ENCODE measurements around the gene TTC9B. TPM values are rescaled to one million over a fixed set of nuclear protein-coding genes. Genes with fewer than 3 reads are reported as not detected.

TTC9B gene
- total and polyA plus RNA-seq, 2 experiments from 2014 or later: not detected

- WGBS, 2 experiments (ENCODE audit: low coverage in 1 of 2, low lambda C conversion rate in 2 of 2, missing lambda C conversion rate in 2 of 2): 95 to 99% methylated on average over 19 to 21 of the region's 21 CpGs
- Histone ChIP-seq H3F3A (ENCODE audit: insufficient read depth) (no peaks in the 10 kb centered on the region), H3K27me3 (replicated peaks; ENCODE audit: insufficient read depth) (no peaks in the 10 kb centered on the region), H3K9ac (no peak overlapping the region), H3K4me2 (ENCODE audit: unreplicated experiment) (no peak overlapping the region), H3K79me2 (ENCODE audit: insufficient read depth) (no peaks in the 10 kb centered on the region), H3K36me3 (ENCODE audit: low read depth) (no peaks in the 10 kb centered on the region; the same call in 1 of the 2 replicates), H3K9me3 (ENCODE audit: low read depth) (no peaks in the 10 kb centered on the region), H4K20me1 (ENCODE audit: insufficient read depth) (no peaks in the 10 kb centered on the region; the same call in 1 of the 2 replicates), H3K4me3 (no peak overlapping the region), H3K9me2 (ENCODE audit: insufficient read depth) (no peaks in the 10 kb centered on the region), H3K4me1 (ENCODE audit: insufficient read depth) (no peaks in the 10 kb centered on the region), H3K27ac (no peak overlapping the region), H2AFZ (no peak overlapping the region)
- DNase-seq: no peak
- in situ Hi-C loops (cut with MboI): no loop called here
- TF ChIP-seq EZH2phosphoT487 (IDR thresholded peaks at IDR 0.05; ENCODE audit: insufficient read depth, low read depth) (no peak), EZH2 (IDR thresholded peaks at IDR 0.05; ENCODE audit: insufficient read depth, poor library complexity, severe bottlenecking) (no peak)
Measured at GRCh38 chr19:40205760-40206159, 12.4 kb downstream of the TTC9B start.

GRCh38 chr19:40204381-40204780, 13.8 kb downstream of the TTC9B start:
- Histone ChIP-seq H3K9me3 (ENCODE audit: low read depth) (no peaks in the 10 kb centered on the region), H4K20me1 (ENCODE audit: insufficient read depth) (no peaks in the 10 kb centered on the region; the same call in 1 of the 2 replicates), H3K27me3 (replicated peaks; ENCODE audit: insufficient read depth) (no peaks in the 10 kb centered on the region), H3F3A (ENCODE audit: insufficient read depth) (no peaks in the 10 kb centered on the region), H3K4me3 (no peak overlapping the region), H2AFZ (no peak overlapping the region), H3K9ac (no peak overlapping the region), H3K79me2 (ENCODE audit: insufficient read depth) (no peaks in the 10 kb centered on the region), H3K4me1 (ENCODE audit: insufficient read depth) (no peaks in the 10 kb centered on the region), H3K36me3 (ENCODE audit: low read depth) (no peaks in the 10 kb centered on the region), H3K9me2 (ENCODE audit: insufficient read depth) (no peaks in the 10 kb centered on the region), H3K27ac (no peak overlapping the region), H3K4me2 (ENCODE audit: unreplicated experiment) (no peak overlapping the region)
- TF ChIP-seq EZH2 (IDR thresholded peaks at IDR 0.05; ENCODE audit: insufficient read depth, poor library complexity, severe bottlenecking) (no peak), EZH2phosphoT487 (IDR thresholded peaks at IDR 0.05; ENCODE audit: insufficient read depth, low read depth) (no peak)
- WGBS, 2 experiments (ENCODE audit: low coverage in 1 of 2, low lambda C conversion rate in 2 of 2, missing lambda C conversion rate in 2 of 2): 93 to 97% methylated on average over 16 of the region's 16 CpGs
- in situ Hi-C loops (cut with MboI): no loop called here
- no peak for DNase-seq

- no peak for DNase-seq
Measured at GRCh38 chr19:40200341-40201099, 17.7 kb downstream of the TTC9B start.

GRCh38 chr19:40198272-40198990, 19.8 kb downstream of the TTC9B start:
- H3K4me3 ChIP-seq: no peak overlapping the region
- H3K79me2 ChIP-seq (ENCODE audit: insufficient read depth): no peaks in the 10 kb centered on the region
- H3K36me3 ChIP-seq (ENCODE audit: low read depth): no peaks in the 10 kb centered on the region
- H3K4me2 ChIP-seq (ENCODE audit: unreplicated experiment): no peak overlapping the region
- no peaks in the 10 kb centered on the region for H3K9me3 ChIP-seq (ENCODE audit: low read depth)
- no peak overlapping the region for H3K9ac ChIP-seq
- H3K27me3 ChIP-seq (replicated peaks; ENCODE audit: insufficient read depth): no peaks in the 10 kb centered on the region
- H3K9me2 ChIP-seq (ENCODE audit: insufficient read depth): no peaks in the 10 kb centered on the region
- no peak for TF ChIP-seq EZH2phosphoT487 (IDR thresholded peaks at IDR 0.05; ENCODE audit: insufficient read depth, low read depth)
- no peak for TF ChIP-seq EZH2 (IDR thresholded peaks at IDR 0.05; ENCODE audit: insufficient read depth, poor library complexity, severe bottlenecking)
- H4K20me1 ChIP-seq (ENCODE audit: insufficient read depth): no peaks in the 10 kb centered on the region
- no peak overlapping the region for H3K27ac ChIP-seq
- in situ Hi-C loops (cut with MboI): no loop called here
- DNase-seq: no peak
- 95 to 96% methylated on average over 26 to 29 of the region's 29 CpGs for WGBS, 2 experiments (ENCODE audit: low coverage in 1 of 2, low lambda C conversion rate in 2 of 2, missing lambda C conversion rate in 2 of 2)
- H3F3A ChIP-seq (ENCODE audit: insufficient read depth): no peaks in the 10 kb centered on the region
- H3K4me1 ChIP-seq (ENCODE audit: insufficient read depth): no peaks in the 10 kb centered on the region
- no peak overlapping the region for H2AFZ ChIP-seq

More at GRCh38 chr19:40200341-40201099, 17.7 kb downstream of the TTC9B start:
- Histone ChIP-seq H3K79me2 (ENCODE audit: insufficient read depth) (no peaks in the 10 kb centered on the region), H4K20me1 (ENCODE audit: insufficient read depth) (no peaks in the 10 kb centered on the region), H3K27me3 (replicated peaks; ENCODE audit: insufficient read depth) (no peaks in the 10 kb centered on the region), H3K4me3 (no peak overlapping the region), H3K36me3 (ENCODE audit: low read depth) (no peaks in the 10 kb centered on the region), H3K4me2 (ENCODE audit: unreplicated experiment) (no peak overlapping the region), H3K9ac (no peak overlapping the region), H3K9me2 (ENCODE audit: insufficient read depth) (no peaks in the 10 kb centered on the region), H3K27ac (no peak overlapping the region), H3K4me1 (ENCODE audit: insufficient read depth) (no peaks in the 10 kb centered on the region), H3K9me3 (ENCODE audit: low read depth) (no peaks in the 10 kb centered on the region), H2AFZ (no peak overlapping the region), H3F3A (ENCODE audit: insufficient read depth) (no peaks in the 10 kb centered on the region)
- no peak for TF ChIP-seq EZH2phosphoT487 (IDR thresholded peaks at IDR 0.05; ENCODE audit: insufficient read depth, low read depth)
- no peak for TF ChIP-seq EZH2 (IDR thresholded peaks at IDR 0.05; ENCODE audit: insufficient read depth, poor library complexity, severe bottlenecking)
- WGBS, 2 experiments (ENCODE audit: low coverage in 1 of 2, low lambda C conversion rate in 2 of 2, missing lambda C conversion rate in 2 of 2): 69 to 70% methylated on average over 9 of the region's 9 CpGs
- in situ Hi-C loops (cut with MboI): no loop called here
